ENCODE results near the gene FAM217B. TPM values are rescaled to one million over a fixed set of nuclear protein-coding genes. Genes with fewer than 3 reads are reported as not detected.

FAM217B gene
- total RNA-seq, 2 experiments from 2014 or later: 17.6 to 18.7 TPM

DNA sequence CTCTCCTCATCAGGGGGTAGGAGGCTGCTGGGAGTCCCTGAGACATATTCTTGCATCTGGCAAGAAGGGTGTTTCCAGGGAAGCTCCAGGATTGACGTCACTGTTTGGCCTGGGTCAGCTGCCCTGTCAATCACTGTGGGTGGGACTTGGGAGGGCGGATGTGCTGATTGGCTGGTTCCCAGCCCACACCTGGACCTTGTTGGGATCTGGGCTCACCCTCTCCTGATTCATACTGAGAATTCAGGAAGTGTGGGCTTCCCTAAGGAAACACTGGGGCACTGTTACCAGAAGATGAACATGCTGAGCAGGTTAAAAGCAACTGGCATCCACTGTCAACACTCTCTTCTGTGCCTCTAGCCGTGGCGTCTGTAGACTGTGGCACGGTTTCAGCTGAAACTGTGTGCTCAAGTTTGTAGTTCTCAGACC, 54.5 kb downstream of the FAM217B start:
- POLR2A ChIA-PET: no interaction called here
- H3K36me3 Mint-ChIP-seq (ENCODE audit: low read depth): peaks cover 4% of the 10 kb centered on the region

GRCh38 chr20:59996108-59996507, 55.9 kb downstream of the FAM217B start:
- CTCF ChIA-PET: no interaction called here

More for the DNA sequence above, 54.5 kb downstream of the FAM217B start:
- H3K4me1 Mint-ChIP-seq (ENCODE audit: low read depth): no peaks in the 10 kb centered on the region
- CTCF ChIA-PET: no interaction called here
- H3K27ac Mint-ChIP-seq: no peak overlapping the region
- DNase-seq (no peak), ATAC-seq (no peak)
- no peaks in the 10 kb centered on the region for H3K9me3 Mint-ChIP-seq
- H3K27me3 Mint-ChIP-seq: peaks cover 3% of the 10 kb centered on the region
- no peak overlapping the region for H3K4me3 Mint-ChIP-seq
- TF ChIP-seq, protein P1, sequence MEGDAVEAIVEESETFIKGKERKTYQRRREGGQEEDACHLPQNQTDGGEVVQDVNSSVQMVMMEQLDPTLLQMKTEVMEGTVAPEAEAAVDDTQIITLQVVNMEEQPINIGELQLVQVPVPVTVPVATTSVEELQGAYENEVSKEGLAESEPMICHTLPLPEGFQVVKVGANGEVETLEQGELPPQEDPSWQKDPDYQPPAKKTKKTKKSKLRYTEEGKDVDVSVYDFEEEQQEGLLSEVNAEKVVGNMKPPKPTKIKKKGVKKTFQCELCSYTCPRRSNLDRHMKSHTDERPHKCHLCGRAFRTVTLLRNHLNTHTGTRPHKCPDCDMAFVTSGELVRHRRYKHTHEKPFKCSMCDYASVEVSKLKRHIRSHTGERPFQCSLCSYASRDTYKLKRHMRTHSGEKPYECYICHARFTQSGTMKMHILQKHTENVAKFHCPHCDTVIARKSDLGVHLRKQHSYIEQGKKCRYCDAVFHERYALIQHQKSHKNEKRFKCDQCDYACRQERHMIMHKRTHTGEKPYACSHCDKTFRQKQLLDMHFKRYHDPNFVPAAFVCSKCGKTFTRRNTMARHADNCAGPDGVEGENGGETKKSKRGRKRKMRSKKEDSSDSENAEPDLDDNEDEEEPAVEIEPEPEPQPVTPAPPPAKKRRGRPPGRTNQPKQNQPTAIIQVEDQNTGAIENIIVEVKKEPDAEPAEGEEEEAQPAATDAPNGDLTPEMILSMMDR (IDR thresholded peaks at IDR 0.05): no peak
- intact Hi-C loops (cut with micrococcal nuclease): no loop called here

GRCh38 chr20:59997896-59998295, 57.7 kb downstream of the FAM217B start:
- CTCF ChIA-PET: interaction anchor here (0.9 kb wide), 1 partner anchor 14 kb away, joined by 3 read pairs; no protein-coding TSS in a partner anchor
- intact Hi-C loops (cut with micrococcal nuclease): no loop called here

More at GRCh38 chr20:59996108-59996507, 55.9 kb downstream of the FAM217B start:
- peaks cover 2% of the 10 kb centered on the region for H3K36me3 Mint-ChIP-seq (ENCODE audit: low read depth)
- DNase-seq (no peak), ATAC-seq (no peak)
- H3K27me3 Mint-ChIP-seq: peaks cover 3% of the 10 kb centered on the region
- no peak overlapping the region for H3K4me3 Mint-ChIP-seq
- intact Hi-C loops (cut with micrococcal nuclease): no loop called here
- no peaks in the 10 kb centered on the region for H3K9me3 Mint-ChIP-seq
- no peak overlapping the region for H3K27ac Mint-ChIP-seq
- TF ChIP-seq, protein P1 (IDR thresholded peaks at IDR 0.05): no peak
- POLR2A ChIA-PET: no interaction called here
- H3K4me1 Mint-ChIP-seq (ENCODE audit: low read depth): no peaks in the 10 kb centered on the region

More at GRCh38 chr20:59997896-59998295, 57.7 kb downstream of the FAM217B start:
- no peak for DNase-seq
- H3K27me3 Mint-ChIP-seq: peaks cover 3% of the 10 kb centered on the region
- no peak overlapping the region for H3K27ac Mint-ChIP-seq
- H3K4me1 Mint-ChIP-seq (ENCODE audit: low read depth): no peaks in the 10 kb centered on the region
- H3K4me3 Mint-ChIP-seq: no peak overlapping the region
- H3K36me3 Mint-ChIP-seq (ENCODE audit: low read depth): no peaks in the 10 kb centered on the region
- ATAC-seq: no peak
- POLR2A ChIA-PET: no interaction called here
- no peaks in the 10 kb centered on the region for H3K9me3 Mint-ChIP-seq
- TF ChIP-seq, protein P1 (IDR thresholded peaks at IDR 0.05): no peak

Other genes starting within 250 kb of the FAM217B start
- 1 to 10 TPM; 2.6 to 3.9 TPM for gene SYCP2, start 6.8 kb upstream of the FAM217B start, total RNA-seq
- 1 to 10 TPM; 3.9 to 4.2 TPM for gene PPP1R3D, start 84 bp upstream of the FAM217B start, total RNA-seq
- 1 to 10 TPM; 1.0 to 1.7 TPM for gene CDH26, start 18.0 kb downstream of the FAM217B start, total RNA-seq